Fibroblast of pulmonary artery (primary cell): ENCODE results near the gene MACROD2.

ENCODE experiments used
- DNase-seq: peaks from one replicate; pipeline ENCODE4 v3.0.0-alpha.2; 2010; ENCODE audit warnings: low read depth
- H3K4me3 ChIP-seq: replicated peaks from 2 replicates; pipeline ENCODE4 v1.5.1; 2011; ENCODE audit warnings: low read depth, mild to moderate bottlenecking, control low read depth, low read length, moderate library complexity
- CTCF ChIP-seq: IDR thresholded peaks from 2 replicates; pipeline ENCODE4 v1.5.1; 2011; ENCODE audit warnings: mild to moderate bottlenecking, control low read depth, low read length, inconsistent platforms; ENCODE audit errors: missing control alignments

Gene MACROD2

GRCh38 chr20:15289337-15289736 is 1294.0 kb downstream of the MACROD2 start:
- H3K4me3 ChIP-seq: no peak overlapping the region
- no peak for TF ChIP-seq CTCF
- no peak for DNase-seq

- no peak overlapping the region for H3K4me3 ChIP-seq
- no peak for DNase-seq
- TF ChIP-seq CTCF: no peak
Measured at GRCh38 chr20:15292405-15292804, 1297.1 kb downstream of the MACROD2 start.

GRCh38 chr20:15296422-15296821 is 1301.1 kb downstream of the MACROD2 start:
- no peak overlapping the region for H3K4me3 ChIP-seq
- no peak for DNase-seq
- no peak for TF ChIP-seq CTCF

GRCh38 chr20:15297059-15297875 is 1302.0 kb downstream of the MACROD2 start:
- no peak for TF ChIP-seq CTCF
- no peak overlapping the region for H3K4me3 ChIP-seq
- DNase-seq: no peak

GRCh38 chr20:15302075-15302474 is 1306.8 kb downstream of the MACROD2 start:
- no peak overlapping the region for H3K4me3 ChIP-seq
- DNase-seq: no peak
- no peak for TF ChIP-seq CTCF

- no peak overlapping the region for H3K4me3 ChIP-seq
- no peak for TF ChIP-seq CTCF
- DNase-seq: peak; percentile 66
Measured at GRCh38 chr20:15310361-15310760, 1315.0 kb downstream of the MACROD2 start.

- H3K4me3 ChIP-seq: no peak overlapping the region
- DNase-seq: no peak
- no peak for TF ChIP-seq CTCF
Measured at GRCh38 chr20:15316556-15316955, 1321.2 kb downstream of the MACROD2 start.
